Adrenal gland (tissue), 12 donors: ENCODE data around the gene GRIA1. TPM values are rescaled to one million over a fixed set of nuclear protein-coding genes. Genes with fewer than 3 reads are reported as not detected.
A peak's percentile ranks its signal among the peaks of the same experiment; 100 is the strongest.

Experiments used
- DNase-seq, 7 donors: peaks; one replicate each; pipeline ENCODE4 v3.0.0-alpha.2; 2019 to 2020
- H3K27ac ChIP-seq, 5 donors: fragments of 200-600 bp; sonication (generic) in 4 of 5; 1 replicate in 3 of 5; 2 replicates in 2 of 5; pipeline versions ENCODE4 v1.5.1 to v1.8.0; 2016 to 2020; ENCODE audit warnings: mild to moderate bottlenecking in 1 of 5
- H3K27me3 ChIP-seq: fragments of 200-600 bp; 2 replicates; pipeline ENCODE4 v1.8.0; 2021
- H3K36me3 ChIP-seq, 2 donors: fragments of 200-600 bp; replicated peaks in 1 of 2; 1 replicate in 1 of 2; 2 replicates in 1 of 2; pipeline versions ENCODE4 v1.5.1 to v1.8.0; 2018 to 2022
- H3K4me1 ChIP-seq, 2 donors: fragments of 200-600 bp; replicated peaks in 1 of 2; 1 replicate in 1 of 2; 2 replicates in 1 of 2; pipeline versions ENCODE4 v1.5.1 to v1.8.0; 2018 to 2021
- H3K4me3 ChIP-seq, 4 donors: fragments of 200-600 bp; sonication (generic) in 3 of 4; one replicate each; pipeline ENCODE4 v1.5.1; 2016 to 2018
- H3K9me3 ChIP-seq, 3 donors: fragments of 200-600 bp; sonication (generic) in 1 of 3; replicated peaks in 1 of 3; 1 replicate in 2 of 3; 2 replicates in 1 of 3; pipeline versions ENCODE4 v1.5.1 to v1.8.0; 2016 to 2021
- POLR2A ChIP-seq, 2 donors: fragments of 450-650 bp; IDR thresholded peaks; one replicate each; pipeline ENCODE4 v1.6.1; 2017; ENCODE audit warnings: antibody characterized with exemption in 2 of 2, mild to moderate bottlenecking in 2 of 2, moderate library complexity in 1 of 2
- WGBS, 4 donors: extraction: QIAGEN DNeasy Blood & Tissue Kit in 2 of 4; methylation state at CpG; one replicate each; pipeline versions ENCODE4 v1.1.5 to v1.1.7; 2013 to 2017; 5-methylcytosine and 5-hydroxymethylcytosine counted together
- intact Hi-C, 2 donors: fragments of 100-400 bp; cut with DNase I; formaldehyde crosslinking; loops; one replicate each; pipeline versions ENCODE4 v1.14.1 to v1.15.0; 2022 to 2023
- polyA plus RNA-seq, 3 donors: library from polyadenylated mRNA; stranded (reverse); fragments of 200-250 nt in 2 of 3; fragments of 350-450 nt in 1 of 3; fragmentation: Illumina TruSeq in 1 of 3; extraction: RNeasy Lipid Tissue Mini Kit (QIAGEN cat#74804) in 1 of 3; gene quantifications; one replicate each; pipeline ENCODE4 v1.2.3, GENCODE V29; 2013 to 2014
- total RNA-seq, 9 donors: library from RNA; depleted of rRNA in 4 of 9; stranded (reverse); fragments of >200 nt in 4 of 9; fragments of 120-200 nt in 1 of 9; fragmentation: NEBNext Ultra II Directional in 1 of 9; extraction: Animal tissue kit (Norgen Biotek cat#: 25700) in 1 of 9; gene quantifications; one replicate each; pipeline versions ENCODE4 v1.1.0 to v1.2.4, GENCODE V29; 2013 to 2023
- TF ChIP-seq, protein P1 (sequence below), 6 experiments: fragments of 450-650 bp in 4 of 6; fragments of 200-600 bp in 2 of 6; sonication (generic) in 1 of 6; IDR thresholded peaks; 1 replicate in 5 of 6; 2 replicates in 1 of 6; pipeline versions ENCODE4 v1.5.1 to v1.8.0; 2016 to 2021; ENCODE audit warnings: antibody characterized with exemption in 6 of 6, mild to moderate bottlenecking in 2 of 6, moderate library complexity in 1 of 6
- donor health status: healthy with polysubstance abuse.
- donor health status: Bipolar disorder and iron deficiency.
- donor health status: DM: yes; HTN: yes; CAD: no.
- donor health status: DM: no; HTN: no; CAD: no.
- donor health status: DM: no; HTN: no; CAD: no.
- donor health status: DM: yes; HTN: yes; CAD: no.

GRIA1 gene
- total and polyA plus RNA-seq, 12 donors: 0.12 to 2.3 (median 0.86) TPM

DNA sequence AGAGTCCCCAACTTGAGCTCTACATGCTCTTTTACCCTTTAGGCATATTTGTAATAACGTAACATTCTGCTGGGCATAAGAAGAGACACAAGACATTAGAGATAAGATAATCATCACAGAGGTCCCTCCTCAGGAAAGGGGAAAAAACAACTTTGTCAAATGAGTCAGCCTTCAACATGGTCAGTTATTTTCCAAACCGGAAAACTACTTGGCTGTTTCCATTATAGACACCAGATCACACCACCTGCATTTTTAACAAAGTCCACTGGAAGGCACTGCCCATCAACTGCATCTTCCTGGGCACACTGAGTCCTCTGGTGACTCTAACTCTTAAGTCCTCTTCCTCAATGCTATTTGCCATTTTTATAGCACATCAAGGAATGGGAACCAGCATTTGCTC is 326.4 kb downstream of the GRIA1 start:
- WGBS, 4 donors: 32 to 40% (median 35%) methylated on average over 2 of the region's 2 CpGs
- intact Hi-C loops: no loop called here
- H3K36me3 ChIP-seq: no peaks in the 10 kb centered on the region
- DNase-seq: peak in 1 of 7 donors; percentile 5
- no peaks in the 10 kb centered on the region for H3K27me3 ChIP-seq
- H3K4me1 ChIP-seq: no peaks in the 10 kb centered on the region
- no peak overlapping the region for H3K27ac ChIP-seq
- no peak for TF ChIP-seq POLR2A (IDR thresholded peaks at IDR 0.05)
- TF ChIP-seq, protein P1, sequence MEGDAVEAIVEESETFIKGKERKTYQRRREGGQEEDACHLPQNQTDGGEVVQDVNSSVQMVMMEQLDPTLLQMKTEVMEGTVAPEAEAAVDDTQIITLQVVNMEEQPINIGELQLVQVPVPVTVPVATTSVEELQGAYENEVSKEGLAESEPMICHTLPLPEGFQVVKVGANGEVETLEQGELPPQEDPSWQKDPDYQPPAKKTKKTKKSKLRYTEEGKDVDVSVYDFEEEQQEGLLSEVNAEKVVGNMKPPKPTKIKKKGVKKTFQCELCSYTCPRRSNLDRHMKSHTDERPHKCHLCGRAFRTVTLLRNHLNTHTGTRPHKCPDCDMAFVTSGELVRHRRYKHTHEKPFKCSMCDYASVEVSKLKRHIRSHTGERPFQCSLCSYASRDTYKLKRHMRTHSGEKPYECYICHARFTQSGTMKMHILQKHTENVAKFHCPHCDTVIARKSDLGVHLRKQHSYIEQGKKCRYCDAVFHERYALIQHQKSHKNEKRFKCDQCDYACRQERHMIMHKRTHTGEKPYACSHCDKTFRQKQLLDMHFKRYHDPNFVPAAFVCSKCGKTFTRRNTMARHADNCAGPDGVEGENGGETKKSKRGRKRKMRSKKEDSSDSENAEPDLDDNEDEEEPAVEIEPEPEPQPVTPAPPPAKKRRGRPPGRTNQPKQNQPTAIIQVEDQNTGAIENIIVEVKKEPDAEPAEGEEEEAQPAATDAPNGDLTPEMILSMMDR (IDR thresholded peaks at IDR 0.05): peak in 1 of 6 experiments; percentile 5
- no peak overlapping the region for H3K4me3 ChIP-seq
- H3K9me3 ChIP-seq: no peaks in the 10 kb centered on the region

DNA sequence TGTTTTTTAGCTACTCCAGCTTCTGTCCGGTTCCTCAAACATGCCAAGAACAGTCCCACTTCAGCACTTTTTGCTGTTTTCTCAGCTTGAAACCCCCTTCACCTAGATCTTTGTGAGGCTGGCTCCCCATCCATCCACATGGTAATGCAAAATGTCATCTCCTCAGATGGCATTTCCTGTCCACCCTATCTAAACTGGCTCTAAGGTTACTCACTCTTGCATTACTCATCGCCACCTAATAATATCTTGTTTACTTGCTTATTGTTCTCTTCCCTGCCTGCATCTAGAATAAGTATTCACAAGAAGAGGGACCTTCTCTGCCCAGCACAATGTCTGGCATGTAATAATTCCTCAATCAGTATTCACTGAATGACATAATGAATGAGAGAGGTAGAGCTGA is 328.2 kb downstream of the GRIA1 start:
- Histone ChIP-seq H3K4me3 (no peak overlapping the region), H3K9me3 (no peaks in the 10 kb centered on the region), H3K27me3 (no peaks in the 10 kb centered on the region), H3K36me3 (no peaks in the 10 kb centered on the region), H3K27ac (no peak overlapping the region), H3K4me1 (no peaks in the 10 kb centered on the region)
- WGBS, 4 donors: 79 to 93% (median 89%) methylated on average over 2 of the region's 2 CpGs
- TF ChIP-seq POLR2A (IDR thresholded peaks at IDR 0.05): no peak
- TF ChIP-seq, protein P1 (IDR thresholded peaks at IDR 0.05): no peak
- intact Hi-C loops: no loop called here
- DNase-seq: no peak

DNA sequence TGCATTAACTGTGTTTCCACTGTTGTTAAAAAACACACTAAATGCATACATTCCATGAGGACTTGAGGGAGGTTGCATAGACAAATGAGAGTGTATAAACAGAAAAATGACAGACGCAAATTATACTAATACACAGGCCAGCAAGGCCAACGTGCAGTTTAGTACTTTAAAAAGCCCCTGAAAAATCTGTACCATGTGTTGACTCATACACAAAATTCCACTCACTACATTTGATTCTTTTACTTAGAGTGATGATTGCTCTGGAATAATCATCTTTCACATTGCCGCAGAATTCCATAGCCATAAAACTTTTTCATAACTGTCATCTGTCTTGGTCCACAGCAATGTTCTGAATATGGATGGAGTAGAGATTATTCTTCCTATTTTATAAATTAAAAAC is 332.6 kb downstream of the GRIA1 start:
- intact Hi-C loops: no loop called here
- H3K4me3 ChIP-seq: no peak overlapping the region
- no peak overlapping the region for H3K27ac ChIP-seq
- WGBS, 4 donors: 37 to 68% (median 50%) methylated on average over 3 of the region's 3 CpGs
- DNase-seq: no peak
- no peaks in the 10 kb centered on the region for H3K36me3 ChIP-seq
- H3K27me3 ChIP-seq: no peaks in the 10 kb centered on the region
- TF ChIP-seq POLR2A (IDR thresholded peaks at IDR 0.05): no peak
- TF ChIP-seq, protein P1 (IDR thresholded peaks at IDR 0.05): no peak
- H3K4me1 ChIP-seq: no peaks in the 10 kb centered on the region
- H3K9me3 ChIP-seq: no peaks in the 10 kb centered on the region

DNA sequence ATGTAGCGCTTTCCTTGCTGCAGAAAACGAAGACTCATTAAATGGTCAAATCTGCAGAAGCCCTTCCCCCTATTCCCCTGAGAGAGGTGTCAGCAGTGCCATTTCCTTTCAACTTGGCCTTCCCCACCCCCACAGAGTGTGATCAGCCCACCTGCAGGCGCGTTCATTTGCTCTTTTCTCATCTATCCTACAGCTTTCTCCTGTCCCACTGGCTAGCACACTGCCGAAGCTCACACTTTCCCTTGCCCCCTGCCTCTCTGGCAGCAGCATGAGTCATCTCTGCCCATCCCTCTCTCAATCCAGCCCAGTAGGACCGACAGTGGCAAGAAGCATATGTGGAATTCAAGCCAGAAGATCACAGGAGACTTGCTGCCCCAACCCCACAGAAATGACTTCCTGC is 334.4 kb downstream of the GRIA1 start:
- H3K4me3 ChIP-seq: no peak overlapping the region
- intact Hi-C loops: no loop called here
- no peak overlapping the region for H3K27ac ChIP-seq
- DNase-seq: no peak
- WGBS, 4 donors: 50 to 59% (median 55%) methylated on average over 6 of the region's 6 CpGs
- no peaks in the 10 kb centered on the region for H3K4me1 ChIP-seq
- H3K27me3 ChIP-seq: no peaks in the 10 kb centered on the region
- no peaks in the 10 kb centered on the region for H3K9me3 ChIP-seq
- H3K36me3 ChIP-seq: no peaks in the 10 kb centered on the region
- TF ChIP-seq, protein P1 (IDR thresholded peaks at IDR 0.05): no peak
- no peak for TF ChIP-seq POLR2A (IDR thresholded peaks at IDR 0.05)
